Islet precursor cell (in vitro differentiated cells): Measurements from ENCODE around the gene OR5H6.
"Not testable (repeated sequence)": the region's sequence is repeated elsewhere in the genome, so short reads cannot be mapped to it uniquely, and the experiment has no call there.

Experiments
- DNase-seq: peaks from one replicate; pipeline ENCODE4 v3.0.0-alpha.2; 2018

Gene OR5H6

GRCh38 chr3:98263944-98264343 lies at the start of gene OR5H6:
Gene OR5H6, plus strand, starts transcription at chr3:98264244. Its CDS starts 89 bp downstream, at chr3:98264333.
- no peak for DNase-seq

- DNase-seq = no peak
Measured at GRCh38 chr3:98215051-98215450, 49.0 kb upstream of the OR5H6 start.

GRCh38 chr3:98223907-98224672 lies 40.0 kb upstream of the OR5H6 start:
- no peak for DNase-seq

DNA sequence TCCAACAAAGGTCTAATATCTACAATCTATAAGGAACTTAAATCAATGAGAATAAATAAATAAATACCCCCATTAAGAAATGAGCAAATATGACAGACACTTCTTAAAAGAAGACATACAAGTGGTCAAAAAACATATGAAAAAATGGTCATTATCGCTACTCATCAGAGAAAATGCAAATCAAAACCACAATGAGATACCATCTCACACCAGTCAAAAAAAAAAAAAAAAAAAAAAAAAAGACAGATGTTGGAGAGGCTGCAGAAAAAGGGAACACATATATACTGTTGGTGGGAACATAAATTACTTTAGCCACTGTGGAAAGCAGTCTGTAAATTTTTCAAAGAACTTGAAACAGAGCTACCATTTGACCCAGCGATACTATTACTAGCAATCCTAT lies 31.6 kb upstream of the OR5H6 start:
- no peak for DNase-seq

- DNase-seq = no peak
Measured at GRCh38 chr3:98233468-98233867, 30.6 kb upstream of the OR5H6 start.

GRCh38 chr3:98240131-98240530 lies 23.9 kb upstream of the OR5H6 start:
- no peak for DNase-seq

DNA sequence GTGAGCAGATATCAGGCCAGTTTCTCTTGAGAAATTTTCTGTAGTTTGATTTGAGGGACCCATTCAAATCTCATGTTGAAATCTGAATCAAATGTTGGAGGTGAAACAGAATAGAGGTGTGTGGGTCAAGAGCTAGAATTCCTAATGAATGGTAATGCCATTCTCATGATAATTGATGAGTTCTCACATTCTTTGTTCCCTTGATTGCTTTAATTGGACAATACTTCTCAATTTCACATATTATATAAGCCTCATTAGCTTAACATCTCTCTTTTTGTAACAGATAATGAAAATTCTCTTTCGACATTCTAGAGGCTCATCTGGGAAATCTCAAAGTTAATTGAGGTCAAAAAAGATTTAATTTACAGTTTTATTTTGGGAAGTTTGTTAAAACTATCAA lies 21.9 kb upstream of the OR5H6 start:
- no peak for DNase-seq

- no peak for DNase-seq
Measured at GRCh38 chr3:98243843-98244242, 20.2 kb upstream of the OR5H6 start.

- DNase-seq = no peak
Measured at GRCh38 chr3:98246142-98246541, 17.9 kb upstream of the OR5H6 start.

DNA sequence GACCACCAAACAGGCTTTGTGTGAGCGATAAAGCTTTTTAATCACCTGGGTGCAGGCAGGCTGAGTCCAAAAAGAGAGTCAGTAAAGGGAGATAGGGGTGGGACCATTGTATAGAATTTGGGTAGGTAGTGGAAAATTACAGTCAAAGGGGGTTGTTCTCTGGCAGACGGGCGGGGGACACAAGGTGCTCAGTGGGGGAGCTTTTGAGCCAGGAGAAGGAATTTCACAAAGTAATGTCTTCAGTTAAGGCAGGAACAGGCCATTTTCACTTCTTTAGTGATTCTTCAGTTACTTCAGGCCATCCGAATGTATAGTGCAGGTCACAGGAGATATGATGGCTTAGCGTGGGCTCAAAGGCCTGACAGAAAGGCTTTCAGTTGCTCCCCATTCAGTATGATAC lies 8.0 kb upstream of the OR5H6 start:
- DNase-seq = not testable (repeated sequence)

GRCh38 chr3:98259707-98260106 lies 4.3 kb upstream of the OR5H6 start:
- DNase-seq = no peak

DNA sequence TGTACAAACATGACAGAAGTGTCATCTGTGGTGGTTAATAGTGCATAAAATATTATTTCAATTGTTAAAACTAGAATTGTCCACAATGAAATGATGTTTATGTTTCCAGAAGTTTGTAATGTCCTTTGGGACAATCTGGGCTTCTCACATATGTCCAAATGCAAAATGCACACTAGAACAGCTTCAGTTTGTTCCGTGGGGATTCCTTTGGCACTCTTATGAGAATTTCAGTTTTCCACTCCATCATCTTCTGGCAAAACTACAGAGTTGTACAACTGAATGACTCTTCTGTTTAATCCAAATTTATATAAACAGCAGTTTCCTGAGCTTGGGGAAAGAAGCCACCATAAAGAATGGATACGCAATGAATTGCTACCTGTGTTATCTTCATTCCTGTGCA lies 2.0 kb upstream of the OR5H6 start:
- DNase-seq = no peak

DNA sequence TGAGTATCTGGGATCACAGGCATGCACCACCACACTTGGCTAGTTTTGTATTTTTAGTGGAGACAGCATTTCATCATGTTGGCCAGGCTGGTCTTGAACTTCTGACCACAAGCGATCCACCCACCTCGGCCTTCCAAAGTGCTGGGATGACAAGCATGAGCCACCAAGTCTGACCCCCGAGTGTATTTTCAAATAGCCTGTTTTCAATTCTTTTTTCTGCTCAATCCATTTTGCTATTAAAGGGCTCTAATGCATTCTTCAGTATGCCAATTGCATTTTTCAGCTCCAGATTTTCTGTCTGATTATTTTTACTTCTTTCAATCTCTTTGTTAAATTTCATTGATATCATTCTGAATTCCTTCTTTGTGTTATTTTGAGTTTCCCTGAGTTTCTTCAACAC lies 5.8 kb downstream of the OR5H6 start:
- DNase-seq = no peak

GRCh38 chr3:98272126-98272525 lies 8.1 kb downstream of the OR5H6 start:
- DNase-seq = no peak

- DNase-seq = no peak
Measured at GRCh38 chr3:98274914-98275313, 10.9 kb downstream of the OR5H6 start.

DNA sequence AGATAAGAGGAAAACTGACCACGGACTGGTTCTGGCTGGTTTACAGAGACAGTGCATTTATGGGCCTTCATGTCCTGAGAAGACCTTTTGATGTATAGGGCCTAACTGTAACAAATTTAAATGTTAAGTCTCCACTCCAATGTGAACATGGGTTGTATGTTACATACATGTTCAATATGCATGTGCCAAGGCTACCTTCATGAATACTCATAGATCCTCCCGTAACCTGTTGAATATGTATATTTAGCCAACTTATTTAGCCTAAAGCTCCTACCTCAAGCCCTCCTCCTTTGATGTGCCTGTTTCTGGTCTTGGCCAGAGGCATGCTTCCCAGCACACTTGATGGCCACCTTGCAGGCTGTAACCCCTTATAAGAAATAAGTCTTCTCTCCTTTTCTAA lies 18.2 kb downstream of the OR5H6 start, which contains the start of gene OR5H2:
Gene OR5H2 (plus strand): TSS at position 301 of the 400 bp plus-strand sequence. CDS start 398 bp downstream, outside the sequence.
- DNase-seq = no peak

DNA sequence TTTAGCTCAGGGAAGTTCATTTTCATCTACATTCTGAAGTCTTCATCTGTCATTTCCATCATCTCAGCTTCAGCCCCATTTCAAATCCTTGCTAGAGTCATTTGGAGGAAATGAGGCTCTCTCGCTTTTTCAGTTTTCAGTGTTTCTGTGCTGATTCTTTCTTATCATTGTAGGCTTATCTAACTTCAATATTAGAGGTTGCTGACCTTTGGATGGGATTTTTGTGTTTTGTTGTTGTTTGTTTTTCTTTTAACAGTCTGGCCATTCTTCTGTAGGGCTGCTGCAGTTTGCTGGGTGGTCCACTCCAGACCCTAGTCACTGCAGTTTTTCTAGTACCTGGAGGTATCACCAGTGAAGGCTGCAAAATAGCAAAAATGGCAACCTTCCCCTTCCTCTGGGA lies 26.9 kb downstream of the OR5H6 start:
- DNase-seq = no peak

DNA sequence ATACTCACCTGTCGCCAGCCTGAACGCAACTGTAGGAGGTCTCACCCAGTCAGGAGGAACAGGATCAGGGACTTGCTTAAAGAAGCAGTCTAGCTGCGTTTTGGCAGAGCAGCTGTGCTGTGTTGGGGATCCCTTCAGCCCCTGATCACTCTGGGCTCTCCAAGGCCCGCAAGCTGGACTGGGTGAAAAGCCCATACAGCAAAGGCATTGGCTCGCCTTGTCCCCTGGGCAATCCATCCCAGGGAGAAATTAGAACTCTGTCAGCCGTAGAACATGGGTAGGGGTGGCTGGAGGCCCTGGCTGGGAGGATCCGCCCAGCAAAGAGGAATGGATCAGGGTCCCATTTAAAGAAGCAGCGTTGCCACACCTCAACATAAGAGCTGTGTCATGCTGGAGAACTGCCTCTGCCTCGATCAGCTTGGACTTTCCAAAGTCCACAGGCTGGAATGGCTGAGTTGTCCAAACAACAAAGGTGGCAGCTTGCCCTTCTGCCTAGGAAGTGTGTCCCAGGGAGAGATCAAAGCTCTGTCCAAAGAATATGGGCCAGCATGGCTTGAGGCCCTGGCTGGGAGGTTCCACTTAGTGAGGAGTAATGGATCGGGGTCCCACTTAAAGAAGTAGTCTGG lies 27.4 kb downstream of the OR5H6 start:
- no peak for DNase-seq
